IMR-90 (cell line): ENCODE data around the gene MED12L. TPM values are rescaled to one million over a fixed set of nuclear protein-coding genes. Genes with fewer than 3 reads are reported as not detected.

Source experiments
- ATAC-seq: fragments of 200-7000 bp; cut with Tn5 transposase; 2 replicates; pipeline ENCODE4 v1.9.1; 2020; ENCODE audit warnings: low read depth, mild to moderate bottlenecking, moderate library complexity
- BruUV-seq: library from RNA; stranded (reverse); fragments of 400-500 nt; replicated peaks from 2 replicates; lab custom pipeline; 2021; lab: Mats Ljungman, UMichigan
- CTCF ChIA-PET: fragments of 300-600 bp; formaldehyde crosslinking; extraction: SDS; loops from one replicate; lab custom pipeline; 2021; ENCODE audit warnings: antibody characterized with exemption; lab: Yijun Ruan, JAX
- POLR2A ChIA-PET: fragments of 300-600 bp; sonication (Branson Sonifier 250); formaldehyde crosslinking; loops from one replicate; lab custom pipeline; 2022; ENCODE audit warnings: antibody characterized with exemption; ENCODE audit not compliant: unreplicated experiment; lab: Charles Lee
- DNase-seq: peaks from one replicate; pipeline ENCODE4 v3.0.0; 2013
- H2AFZ ChIP-seq: replicated peaks from 2 replicates; pipeline ENCODE3; 2013; ENCODE audit warnings: low read length, mild to moderate bottlenecking; ENCODE audit not compliant: poor library complexity
- H2AK5ac ChIP-seq: 2 replicates; pipeline ENCODE4 v1.6.1; 2013; ENCODE audit warnings: low read depth, low read length, inconsistent platforms
- H2AK9ac ChIP-seq: replicated peaks from 2 replicates; pipeline ENCODE3; 2013; ENCODE audit warnings: mild to moderate bottlenecking, low read depth, low read length, moderate library complexity; ENCODE audit not compliant: poor library complexity
- H2BK120ac ChIP-seq: 2 replicates; pipeline ENCODE4 v1.6.1; 2013; ENCODE audit warnings: low read depth, low read length, inconsistent platforms
- H2BK15ac ChIP-seq: 3 replicates; pipeline ENCODE4 v1.6.1; 2013; ENCODE audit warnings: low read depth, low read length, inconsistent platforms
- H2BK20ac ChIP-seq: 2 replicates; pipeline ENCODE4 v1.6.1; 2013; ENCODE audit warnings: low read depth, mild to moderate bottlenecking, inconsistent platforms, low read length, moderate library complexity
- H2BK5ac ChIP-seq: 2 replicates; pipeline ENCODE4 v1.6.1; 2013; ENCODE audit warnings: mild to moderate bottlenecking, low read depth, low read length, inconsistent platforms; ENCODE audit not compliant: poor library complexity, severe bottlenecking
- H3K14ac ChIP-seq: replicated peaks from 2 replicates; pipeline ENCODE4 v1.6.1; 2013; ENCODE audit warnings: low read depth, low read length, inconsistent platforms
- H3K18ac ChIP-seq: 2 replicates; pipeline ENCODE4 v1.6.1; 2013; ENCODE audit warnings: low read depth, low read length, control low read depth
- H3K23ac ChIP-seq: 2 replicates; pipeline ENCODE4 v1.6.1; 2013; ENCODE audit warnings: low read depth, low read length, inconsistent platforms
- H3K27ac ChIP-seq: 2 replicates; pipeline ENCODE4 v1.5.1; 2013; ENCODE audit warnings: mild to moderate bottlenecking, control low read depth, low read length; ENCODE audit not compliant: insufficient read depth
- H3K27me3 ChIP-seq: 2 replicates; pipeline ENCODE4 v1.6.1; 2013; ENCODE audit warnings: low read length; ENCODE audit not compliant: control insufficient read depth, insufficient read depth
- H3K36me3 ChIP-seq: 2 replicates; pipeline ENCODE4 v1.6.1; 2013; ENCODE audit warnings: low read length, mixed read lengths; ENCODE audit not compliant: control insufficient read depth, insufficient read depth
- H3K4ac ChIP-seq: 2 replicates; pipeline ENCODE4 v1.6.1; 2013; ENCODE audit warnings: low read depth, low read length, inconsistent platforms
- H3K4me1 ChIP-seq: 2 replicates; pipeline ENCODE4 v1.6.1; 2013; ENCODE audit warnings: low read length, mixed read lengths; ENCODE audit not compliant: control insufficient read depth, insufficient read depth
- H3K4me2 ChIP-seq: 2 replicates; pipeline ENCODE4 v1.6.1; 2013; ENCODE audit warnings: low read depth, mild to moderate bottlenecking, control low read depth, low read length, moderate library complexity
- H3K4me3 ChIP-seq: 2 replicates; pipeline ENCODE4 v1.5.1; 2013; ENCODE audit warnings: low read depth, mild to moderate bottlenecking, control low read depth, low read length, moderate library complexity; ENCODE audit not compliant: insufficient read depth
- H3K56ac ChIP-seq: 2 replicates; pipeline ENCODE4 v1.6.1; 2013; ENCODE audit warnings: low read length, inconsistent platforms; ENCODE audit not compliant: insufficient read depth; ENCODE audit errors: extremely low read depth
- H3K79me1 ChIP-seq, 2 experiments: 2 replicates each; pipeline ENCODE4 v1.6.1; 2013; ENCODE audit warnings: low read length in 2 of 2, inconsistent platforms in 1 of 2, low read depth in 1 of 2
- H3K9ac ChIP-seq: 2 replicates; pipeline ENCODE4 v1.6.1; 2013; ENCODE audit warnings: low read depth, low read length, control low read depth
- H3K9me1 ChIP-seq: 2 replicates; pipeline ENCODE4 v1.6.1; 2013; ENCODE audit warnings: low read length, inconsistent platforms; ENCODE audit not compliant: insufficient read depth
- H3K9me3 ChIP-seq: 2 replicates; pipeline ENCODE4 v1.6.1; 2013; ENCODE audit warnings: low read length; ENCODE audit not compliant: control insufficient read depth, insufficient read depth
- H4K20me1 ChIP-seq: 2 replicates; pipeline ENCODE4 v1.6.1; 2013; ENCODE audit warnings: low read length, inconsistent platforms; ENCODE audit not compliant: insufficient read depth
- H4K5ac ChIP-seq: 2 replicates; pipeline ENCODE4 v1.6.1; 2013; ENCODE audit warnings: mild to moderate bottlenecking, low read depth, low read length, control low read depth
- H4K8ac ChIP-seq, 2 experiments: 2 replicates each; pipeline ENCODE4 v1.6.1; 2013; ENCODE audit warnings: low read depth in 2 of 2, low read length in 2 of 2, control low read depth in 1 of 2, inconsistent platforms in 1 of 2
- H4K91ac ChIP-seq: 2 replicates; pipeline ENCODE4 v1.6.1; 2013; ENCODE audit warnings: low read depth, low read length, inconsistent platforms; ENCODE audit not compliant: insufficient read depth
- BHLHE40 ChIP-seq: fragments of 150-350 bp; IDR thresholded peaks from 2 replicates; pipeline ENCODE4 v1.6.1; 2016; ENCODE audit warnings: mild to moderate bottlenecking, low read depth, low read length
- CHD1 ChIP-seq: IDR thresholded peaks from 2 replicates; pipeline ENCODE4 v1.6.1; 2012; ENCODE audit warnings: low read depth, low read length, improper control_type of control experiment
- ELK1 ChIP-seq: fragments of 150-350 bp; IDR thresholded peaks from 2 replicates; pipeline ENCODE4 v1.6.1; 2016; ENCODE audit warnings: low read depth, mild to moderate bottlenecking, low read length, moderate library complexity, borderline replicate concordance
- MAFK ChIP-seq: IDR thresholded peaks from 2 replicates; pipeline ENCODE4 v1.6.1; 2012; ENCODE audit warnings: low read depth, low read length, improper control_type of control experiment
- MAZ ChIP-seq: IDR thresholded peaks from 2 replicates; pipeline ENCODE4 v1.6.1; 2012; ENCODE audit warnings: low read depth, mild to moderate bottlenecking, low read length, improper control_type of control experiment, moderate library complexity, borderline replicate concordance
- POLR2A ChIP-seq: IDR thresholded peaks from 2 replicates; pipeline ENCODE4 v1.6.1; 2012; ENCODE audit warnings: mild to moderate bottlenecking, low read depth, low read length
- RAD21 ChIP-seq: IDR thresholded peaks from 2 replicates; pipeline ENCODE4 v1.6.1; 2012; ENCODE audit warnings: low read length, improper control_type of control experiment
- RFX5 ChIP-seq: IDR thresholded peaks from 2 replicates; pipeline ENCODE4 v1.8.0; 2012; ENCODE audit warnings: low read depth, mild to moderate bottlenecking, low read length, moderate library complexity
- SMC3 ChIP-seq: fragments of 150-350 bp; IDR thresholded peaks from 2 replicates; pipeline ENCODE4 v1.6.1; 2016; ENCODE audit warnings: low read depth, mild to moderate bottlenecking, antibody characterized with exemption, low read length, moderate library complexity
- USF2 ChIP-seq: fragments of 150-350 bp; IDR thresholded peaks from 2 replicates; pipeline ENCODE4 v1.6.1; 2017; ENCODE audit warnings: mild to moderate bottlenecking, antibody characterized with exemption, low read length, low read depth
- WGBS, 2 experiments: methylation state at CpG; one replicate each; pipeline versions ENCODE4 v1.1.5 to v1.1.7; 2013; ENCODE audit warnings: missing lambda C conversion rate in 2 of 2; ENCODE audit not compliant: insufficient read length in 1 of 2; ENCODE audit errors: extremely low coverage in 2 of 2; 5-methylcytosine and 5-hydroxymethylcytosine counted together
- dilution Hi-C: fragments of 300-500 bp; cut with HindIII; formaldehyde crosslinking; loops from one replicate; pipeline ENCODE4 v1.14.3; 2018; ENCODE audit warnings: low sequenced_read_pairs; ENCODE audit not compliant: unreplicated experiment
- in situ Hi-C: fragments of 300-500 bp; cut with MboI; formaldehyde crosslinking; loops from 3 replicates; pipeline ENCODE4 v1.14.3; 2019; ENCODE audit warnings: low sequenced_read_pairs, inconsistent platforms, mixed read lengths
- intact Hi-C: fragments of 100-400 bp; cut with micrococcal nuclease; formaldehyde crosslinking; loops from 2 replicates; pipeline ENCODE4 v1.10.0; 2022
- polyA plus RNA-seq, 3 experiments: library from polyadenylated mRNA; depleted of rRNA; stranded (reverse); fragments of >200 nt; gene quantifications; 2 replicates each; pipeline ENCODE4 v1.2.3, GENCODE V29; 2012; ENCODE audit warnings: low replicate concordance in 1 of 3
- total RNA-seq: library from RNA; depleted of rRNA; stranded (reverse); fragments of >200 nt; gene quantifications from 2 replicates; pipeline ENCODE4 v1.2.3, GENCODE V29; 2012

MED12L gene
- total and polyA plus RNA-seq, 2 of the 4 experiments (the other 2 are of a cell fraction) = 0.05 to 0.18 TPM

- Histone ChIP-seq H2AFZ (no peak overlapping the region), H4K91ac (no peak overlapping the region), H4K5ac (no peak overlapping the region), H4K8ac (no peak overlapping the region), H3K4me2 (no peak overlapping the region), H3K9me1 (no peaks in the 10 kb centered on the region), H3K36me3 (no peaks in the 10 kb centered on the region), H3K9me3 (no peaks in the 10 kb centered on the region), H2AK5ac (no peak overlapping the region), H3K27ac (no peak overlapping the region), H4K20me1 (no peaks in the 10 kb centered on the region), H2BK20ac (no peak overlapping the region), H3K4me3 (no peak overlapping the region), H2BK120ac (no peak overlapping the region), H3K79me1 (no peaks in the 10 kb centered on the region), H2BK5ac (no peak overlapping the region), H3K56ac (no peak overlapping the region), H3K9ac (no peak overlapping the region), H3K4me1 (no peaks in the 10 kb centered on the region), H3K14ac (no peak overlapping the region), H2BK15ac (no peak overlapping the region), H3K18ac (no peak overlapping the region), H3K27me3 (no peaks in the 10 kb centered on the region; the same call in 1 of the 2 replicates), H3K23ac (no peak overlapping the region), H2AK9ac (no peak overlapping the region), H3K4ac (no peak overlapping the region)
- WGBS, 2 experiments = no CpG with 5 or more reads among the region's 1 CpG
- intact Hi-C loops = no loop called here
- dilution Hi-C loops = no loop called here
- no peak for DNase-seq
- no TSS peak for BruUV-seq
- no peak for TF ChIP-seq RFX5
- TF ChIP-seq POLR2A = no peak
- no peak for TF ChIP-seq SMC3
- TF ChIP-seq ELK1 = no peak
- no peak for TF ChIP-seq CHD1
- TF ChIP-seq RAD21 = no peak
- no peak for TF ChIP-seq MAZ
- TF ChIP-seq BHLHE40 = no peak
- TF ChIP-seq USF2 = no peak
- no peak for TF ChIP-seq MAFK
- ATAC-seq = no peak
- ChIA-PET CTCF (interaction anchor here (1.5 kb wide), 1 partner anchor 10 kb away, joined by 4 read pairs; no protein-coding TSS in a partner anchor), POLR2A (no interaction called here)
- in situ Hi-C loops = no loop called here
These were observed 392.9 kb downstream of the MED12L start for GRCh38 chr3:151478335-151478697.
